K562 (cell line): ENCODE results near the gene POP5. TPM values are rescaled to one million over a fixed set of nuclear protein-coding genes. Genes with fewer than 3 reads are reported as not detected.

Experiments
- CHD4 ChIP-seq: fragments of 200-600 bp; sonication (generic); IDR thresholded peaks from 3 replicates; pipeline ENCODE4 v1.6.1; 2012; ENCODE audit warnings: low read depth, mild to moderate bottlenecking, mixed read lengths, low read length, inconsistent platforms; ENCODE audit not compliant: insufficient read depth, insufficient replicate concordance, poor library complexity, severe bottlenecking
- EP400 ChIP-seq: fragments of 450-650 bp; IDR thresholded peaks from 2 replicates; pipeline ENCODE4 v1.6.1; 2017; ENCODE audit warnings: antibody characterized with exemption, mild to moderate bottlenecking, moderate library complexity
- FOXP1 ChIP-seq: sonication (generic); formaldehyde crosslinking; IDR thresholded peaks from 2 replicates; pipeline ENCODE4 v1.8.0; 2022; ENCODE audit warnings: mild to moderate bottlenecking, missing genetic modification reagents
- GTF2A2 ChIP-seq: IDR thresholded peaks from 2 replicates; pipeline ENCODE4 v1.6.1; 2016; ENCODE audit warnings: mild to moderate bottlenecking, missing genetic modification characterization, missing compliant biosample characterization
- GTF2E2 ChIP-seq: fragments of 200-800 bp; sonication (Bioruptor generic); IDR thresholded peaks from 2 replicates; pipeline ENCODE4 v1.6.1; 2016; ENCODE audit warnings: missing genetic modification characterization, missing compliant biosample characterization
- KLF13 ChIP-seq: fragments of 450-650 bp; IDR thresholded peaks from 2 replicates; pipeline ENCODE4 v1.6.1; 2016; ENCODE audit warnings: missing genetic modification characterization, low read depth, mild to moderate bottlenecking, missing compliant biosample characterization, moderate library complexity, borderline replicate concordance
- LCOR ChIP-seq: sonication (generic); formaldehyde crosslinking; IDR thresholded peaks from 2 replicates; pipeline ENCODE4 v1.8.0; 2022; ENCODE audit warnings: mild to moderate bottlenecking, missing genetic modification reagents
- MAFF ChIP-seq: IDR thresholded peaks from 2 replicates; pipeline ENCODE4 v1.6.1; 2012; ENCODE audit warnings: low read length, improper control_type of control experiment
- NFRKB ChIP-seq: fragments of 450-650 bp; IDR thresholded peaks from 2 replicates; pipeline ENCODE4 v1.6.1; 2016; ENCODE audit warnings: low read depth
- POLR2H ChIP-seq: IDR thresholded peaks from 2 replicates; pipeline ENCODE4 v1.6.1; 2016; ENCODE audit warnings: missing genetic modification characterization, low read depth, mild to moderate bottlenecking, control low read depth, missing compliant biosample characterization, moderate library complexity
- PRDM10 ChIP-seq: fragments of 450-650 bp; IDR thresholded peaks from 2 replicates; pipeline ENCODE4 v1.6.1; 2018; ENCODE audit not compliant: partially characterized antibody
- SETDB1 ChIP-seq: IDR thresholded peaks from one replicate; pipeline ENCODE4 v1.6.1; 2012; ENCODE audit warnings: low read length, control low read depth, inconsistent platforms
- SNIP1 ChIP-seq: fragments of 450-650 bp; IDR thresholded peaks from 2 replicates; pipeline ENCODE4 v1.7.1; 2017; ENCODE audit warnings: low read depth, mild to moderate bottlenecking
- SRSF7 ChIP-seq: fragments of 200-400 bp; formaldehyde crosslinking; optimal IDR thresholded peaks from 2 replicates; pipeline ENCODE3; 2017; ENCODE audit warnings: mild to moderate bottlenecking, low read depth, low read length
- TRIM24 ChIP-seq, 2 experiments: fragments of 450-650 bp; IDR thresholded peaks; 2 replicates each; pipeline ENCODE4 v1.6.1; 2016
- ZBTB12 ChIP-seq: fragments of 250-450 bp; sonication (Bioruptor Pico); IDR thresholded peaks from 2 replicates; pipeline ENCODE4 v1.4.0; 2020
- ZFP1 ChIP-seq: fragments of 450-650 bp; formaldehyde crosslinking; IDR thresholded peaks from 2 replicates; pipeline ENCODE4 v1.4.0; 2020; ENCODE audit warnings: mild to moderate bottlenecking, mixed read lengths
- ZNF121 ChIP-seq: sonication (generic); formaldehyde crosslinking; conservative IDR thresholded peaks from 2 replicates; pipeline ENCODE4 v1.8.0; 2022; ENCODE audit warnings: missing genetic modification reagents
- ZNF174 ChIP-seq: fragments of 250-450 bp; sonication (Bioruptor Pico); IDR thresholded peaks from 2 replicates; pipeline ENCODE4 v1.4.0; 2020; ENCODE audit warnings: mild to moderate bottlenecking
- ZNF77 ChIP-seq: fragments of 250-450 bp; sonication (Bioruptor Pico); IDR thresholded peaks from 2 replicates; pipeline ENCODE4 v1.5.0; 2020
- ZNF785 ChIP-seq: fragments of 250-450 bp; sonication (Bioruptor Pico); IDR thresholded peaks from 2 replicates; pipeline ENCODE4 v1.4.0; 2020; ENCODE audit warnings: mild to moderate bottlenecking
- ZNF79 ChIP-seq: fragments of 250-450 bp; sonication (Bioruptor Pico); IDR thresholded peaks from 2 replicates; pipeline ENCODE4 v1.4.0; 2020; ENCODE audit warnings: low read depth, mild to moderate bottlenecking, moderate library complexity
- polyA plus RNA-seq, 8 experiments: library from polyadenylated mRNA; depleted of rRNA in 4 of 8; stranded (reverse) in 5 of 8; unstranded in 3 of 8; fragments of >200 nt; fragmentation: Nextera tagmentation in 2 of 8; fragmentation: Illumina TruSeq in 1 of 8; extraction: Ambion mirVana in 2 of 8; extraction: Trizol in 1 of 8; gene quantifications; 2 replicates each; pipeline versions ENCODE4 v1.2.1 to v1.2.3, GENCODE V29; 2011 to 2014; ENCODE audit warnings: inconsistent platforms in 1 of 8, missing spikeins in 1 of 8
- total RNA-seq, 7 experiments: library from RNA; depleted of rRNA in 6 of 7; stranded (reverse); fragments of >200 nt in 6 of 7; fragmentation: Illumina TruSeq in 2 of 7; extraction: Trizol in 2 of 7; gene quantifications; 2 replicates each; pipeline versions ENCODE4 v1.2.1 to v1.2.3, GENCODE V29; 2011 to 2021; ENCODE audit warnings: low replicate concordance in 1 of 7
- TF ChIP-seq, protein P1 (sequence below), 3 experiments: fragments of 200-800 bp in 1 of 3; fragments of 250-450 bp in 1 of 3; fragments of 450-650 bp in 1 of 3; sonication (Bioruptor Pico) in 1 of 3; sonication (Bioruptor generic) in 1 of 3; formaldehyde crosslinking in 1 of 3; IDR thresholded peaks; 2 replicates each; pipeline versions ENCODE4 v1.6.1 to v1.8.0; 2016 to 2022; ENCODE audit warnings: mild to moderate bottlenecking in 2 of 3, missing genetic modification characterization in 2 of 3, missing compliant biosample characterization in 1 of 3, moderate library complexity in 1 of 3

Gene POP5
- total and polyA plus RNA-seq, 9 of the 15 experiments (the other 6 are each of a cell fraction or from before 2014, with no cell fraction given): 57.5 to 253 (median 73.8) TPM

DNA sequence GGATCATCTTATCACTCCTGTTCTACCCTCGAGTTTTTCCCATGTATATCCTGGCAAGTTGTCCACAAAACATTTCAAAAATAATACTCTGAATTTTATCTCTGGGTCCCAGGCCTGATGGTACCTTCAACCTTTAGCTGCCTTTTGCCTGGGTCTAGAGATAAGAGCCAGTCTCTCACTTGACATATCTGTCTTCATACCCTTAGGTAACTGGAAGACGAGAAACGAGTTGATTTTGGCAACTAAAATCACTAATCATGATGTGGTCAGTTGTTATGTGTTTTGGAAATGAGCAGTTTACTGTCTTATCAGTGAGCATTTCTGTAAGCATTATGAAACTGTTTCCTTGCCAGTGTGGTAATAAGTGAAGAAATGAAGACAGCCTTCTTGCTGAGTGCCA lies 40.8 kb downstream of the POP5 start (continued):
- TF ChIP-seq PRDM10: peak; percentile 23
- TF ChIP-seq, protein P1, sequence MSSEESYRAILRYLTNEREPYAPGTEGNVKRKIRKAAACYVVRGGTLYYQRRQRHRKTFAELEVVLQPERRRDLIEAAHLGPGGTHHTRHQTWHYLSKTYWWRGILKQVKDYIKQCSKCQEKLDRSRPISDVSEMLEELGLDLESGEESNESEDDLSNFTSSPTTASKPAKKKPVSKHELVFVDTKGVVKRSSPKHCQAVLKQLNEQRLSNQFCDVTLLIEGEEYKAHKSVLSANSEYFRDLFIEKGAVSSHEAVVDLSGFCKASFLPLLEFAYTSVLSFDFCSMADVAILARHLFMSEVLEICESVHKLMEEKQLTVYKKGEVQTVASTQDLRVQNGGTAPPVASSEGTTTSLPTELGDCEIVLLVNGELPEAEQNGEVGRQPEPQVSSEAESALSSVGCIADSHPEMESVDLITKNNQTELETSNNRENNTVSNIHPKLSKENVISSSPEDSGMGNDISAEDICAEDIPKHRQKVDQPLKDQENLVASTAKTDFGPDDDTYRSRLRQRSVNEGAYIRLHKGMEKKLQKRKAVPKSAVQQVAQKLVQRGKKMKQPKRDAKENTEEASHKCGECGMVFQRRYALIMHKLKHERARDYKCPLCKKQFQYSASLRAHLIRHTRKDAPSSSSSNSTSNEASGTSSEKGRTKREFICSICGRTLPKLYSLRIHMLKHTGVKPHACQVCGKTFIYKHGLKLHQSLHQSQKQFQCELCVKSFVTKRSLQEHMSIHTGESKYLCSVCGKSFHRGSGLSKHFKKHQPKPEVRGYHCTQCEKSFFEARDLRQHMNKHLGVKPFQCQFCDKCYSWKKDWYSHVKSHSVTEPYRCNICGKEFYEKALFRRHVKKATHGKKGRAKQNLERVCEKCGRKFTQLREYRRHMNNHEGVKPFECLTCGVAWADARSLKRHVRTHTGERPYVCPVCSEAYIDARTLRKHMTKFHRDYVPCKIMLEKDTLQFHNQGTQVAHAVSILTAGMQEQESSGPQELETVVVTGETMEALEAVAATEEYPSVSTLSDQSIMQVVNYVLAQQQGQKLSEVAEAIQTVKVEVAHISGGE (CRISPR knock-in tag; IDR thresholded peaks at IDR 0.05): peak in 1 of 3 experiments; percentile 83; a peak in 2 of 6 replicates
- no peak for TF ChIP-seq CHD4
- no peak for TF ChIP-seq ZNF785 (CRISPR knock-in tag)
- TF ChIP-seq SNIP1: no peak
- TF ChIP-seq SRSF7: no peak
- TF ChIP-seq POLR2H (tag): no peak
- no peak for TF ChIP-seq NFRKB
- TF ChIP-seq GTF2E2 (tag): no peak
- TF ChIP-seq KLF13 (tag): no peak
- no peak for TF ChIP-seq GTF2A2 (tag)
- no peak for TF ChIP-seq ZNF77 (CRISPR knock-in tag)
- TF ChIP-seq ZNF79: no peak
- TF ChIP-seq MAFF: no peak
- TF ChIP-seq FOXP1: no peak
- peak; percentile 81 to 93 for TF ChIP-seq TRIM24 (IDR thresholded peaks at IDR 0.05)
- no peak for TF ChIP-seq ZFP1 (CRISPR knock-in tag)
- TF ChIP-seq SETDB1: no peak
- TF ChIP-seq ZNF174: no peak
- TF ChIP-seq ZBTB12 (CRISPR knock-in tag): peak; percentile 32; the same call in 1 of the 2 replicates
- TF ChIP-seq LCOR (CRISPR knock-in tag): peak; percentile 97
- no peak for TF ChIP-seq ZNF121 (CRISPR knock-in tag)
- no peak; the same call in none of the 2 replicates for TF ChIP-seq EP400
